HepG2 (cell line): ENCODE results near the gene WDR7. TPM values are rescaled to one million over a fixed set of nuclear protein-coding genes. Genes with fewer than 3 reads are reported as not detected.

Experiments used
- ATAC-seq: fragments of 200-7000 bp; cut with Tn5 transposase; 3 replicates; pipeline ENCODE4 v1.9.1; 2020; ENCODE audit warnings: mild to moderate bottlenecking, moderate library complexity
- BruUV-seq: library from RNA; stranded (reverse); fragments of 400-500 nt; replicated peaks from 2 replicates; lab custom pipeline; 2021; lab: Mats Ljungman, UMichigan
- CTCF ChIA-PET: fragments of 300-600 bp; formaldehyde crosslinking; extraction: SDS; loops from one replicate; lab custom pipeline; 2021; ENCODE audit warnings: low total read pairs, inconsistent platforms, low intra/inter-chr PET ratio; lab: Yijun Ruan, JAX
- POLR2A ChIA-PET: fragments of 350-600 bp; sonication (Branson Sonifier 250); formaldehyde crosslinking; loops from one replicate; lab custom pipeline; 2020; ENCODE audit warnings: antibody characterized with exemption, inconsistent platforms; lab: Yijun Ruan, JAX
- DNase-seq: peaks from one replicate; pipeline ENCODE4 v3.0.0-alpha.2; 2015; ENCODE audit warnings: low spot score
- FAIRE-seq: peaks from 3 replicates; lab custom pipeline; 2011; peaks lifted over from hg19 to GRCh38; lab: Jason Lieb, UNC
- H2AFZ ChIP-seq: one replicate; pipeline ENCODE4 v1.6.1; 2011; ENCODE audit warnings: low read length, inconsistent platforms
- H3K27ac ChIP-seq: fragments of 300-600 bp; 3 replicates; pipeline ENCODE4 v1.8.0; 2011; ENCODE audit warnings: mixed run types, mild to moderate bottlenecking, mixed read lengths, low read length, inconsistent platforms; ENCODE audit not compliant: insufficient read depth; ENCODE audit errors: extremely low read length
- H3K27me3 ChIP-seq, 2 experiments: fragments of 200-600 bp in 1 of 2; 2 replicates in 1 of 2; 3 replicates in 1 of 2; pipeline versions ENCODE4 v1.6.0 to v1.8.0; 2011; ENCODE audit warnings: low read length in 2 of 2, mild to moderate bottlenecking in 2 of 2, moderate library complexity in 2 of 2, inconsistent platforms in 1 of 2; ENCODE audit not compliant: insufficient read depth in 2 of 2, control insufficient read depth in 1 of 2
- H3K36me3 ChIP-seq, 2 experiments: fragments of 200-600 bp in 1 of 2; replicated peaks in 1 of 2; 2 replicates in 1 of 2; 3 replicates in 1 of 2; pipeline versions ENCODE4 v1.5.1 to v1.8.0; 2011; ENCODE audit warnings: low read length in 2 of 2, inconsistent platforms in 1 of 2; ENCODE audit not compliant: insufficient read depth in 2 of 2, control insufficient read depth in 1 of 2
- H3K4me1 ChIP-seq: 2 replicates; pipeline ENCODE4 v1.5.1; 2012; ENCODE audit warnings: low read length, inconsistent platforms; ENCODE audit not compliant: insufficient read depth
- H3K4me2 ChIP-seq: 2 replicates; pipeline ENCODE4 v1.6.0; 2011; ENCODE audit warnings: low read depth, low read length, inconsistent platforms
- H3K4me3 ChIP-seq, 3 experiments: fragments of 200-600 bp in 1 of 3; sonication (generic), shearing (Covaris generic) in 1 of 3; replicated peaks in 1 of 3; 2 replicates each; pipeline ENCODE4 v1.5.1; 2011 to 2016; ENCODE audit warnings: low read length in 3 of 3, inconsistent platforms in 2 of 3, low read depth in 2 of 3, mild to moderate bottlenecking in 2 of 3, control low read depth in 1 of 3, mixed read lengths in 1 of 3; ENCODE audit not compliant: insufficient read depth in 1 of 3
- H3K79me2 ChIP-seq: one replicate; pipeline ENCODE4 v1.6.1; 2011; ENCODE audit warnings: low read length, inconsistent platforms; ENCODE audit not compliant: insufficient read depth
- H3K9ac ChIP-seq: 2 replicates; pipeline ENCODE4 v1.6.0; 2011; ENCODE audit warnings: mild to moderate bottlenecking, low read depth, low read length, inconsistent platforms; ENCODE audit not compliant: insufficient read depth
- H3K9me3 ChIP-seq: 2 replicates; pipeline ENCODE4 v1.5.1; 2012; ENCODE audit warnings: mild to moderate bottlenecking, low read length
- H4K20me1 ChIP-seq: 2 replicates; pipeline ENCODE4 v1.6.0; 2011; ENCODE audit warnings: inconsistent platforms, mild to moderate bottlenecking, low read length, moderate library complexity; ENCODE audit not compliant: insufficient read depth
- AGO2 ChIP-seq: fragments of 200-400 bp; formaldehyde crosslinking; optimal IDR thresholded peaks from 2 replicates; pipeline ENCODE3; 2017; ENCODE audit warnings: mild to moderate bottlenecking, low read depth, low read length, moderate library complexity
- FOXP1 ChIP-seq, 2 experiments: fragments of 450-650 bp in 1 of 2; IDR thresholded peaks; 2 replicates each; pipeline ENCODE4 v1.6.1; 2017 to 2018; ENCODE audit warnings: antibody characterized with exemption in 1 of 2
- RBAK ChIP-seq: sonication (generic); formaldehyde crosslinking; IDR thresholded peaks from 2 replicates; pipeline ENCODE4 v1.5.1; 2020; ENCODE audit warnings: mild to moderate bottlenecking, missing genetic modification reagents
- TAF15 ChIP-seq: fragments of 200-400 bp; formaldehyde crosslinking; IDR thresholded peaks from one replicate; pipeline ENCODE4 v1.6.1; 2018; ENCODE audit warnings: mild to moderate bottlenecking, low read depth, low read length; ENCODE audit not compliant: poor library complexity, severe bottlenecking
- TARDBP ChIP-seq: sonication (generic); formaldehyde crosslinking; IDR thresholded peaks from 2 replicates; pipeline ENCODE4 v1.8.0; 2022; ENCODE audit warnings: mild to moderate bottlenecking, missing genetic modification reagents
- U2AF1 ChIP-seq: fragments of 200-400 bp; formaldehyde crosslinking; optimal IDR thresholded peaks from 2 replicates; pipeline ENCODE3; 2017; ENCODE audit warnings: mild to moderate bottlenecking, low read depth, low read length
- ZBTB3 ChIP-seq: sonication (generic); formaldehyde crosslinking; IDR thresholded peaks from 2 replicates; pipeline ENCODE4 v1.4.0; 2020; ENCODE audit warnings: low read depth, mild to moderate bottlenecking, moderate library complexity, missing genetic modification reagents, borderline replicate concordance
- ZNF3 ChIP-seq: IDR thresholded peaks from 2 replicates; pipeline ENCODE4 v1.7.0; 2017; ENCODE audit warnings: inconsistent platforms
- ZNF337 ChIP-seq: sonication (generic); formaldehyde crosslinking; IDR thresholded peaks from 2 replicates; pipeline ENCODE4 v1.5.1; 2020; ENCODE audit warnings: missing genetic modification reagents, low read depth, mild to moderate bottlenecking, borderline replicate concordance
- ZNF431 ChIP-seq: sonication (generic); formaldehyde crosslinking; IDR thresholded peaks from 2 replicates; pipeline ENCODE4 v1.9.0; 2022; ENCODE audit warnings: missing genetic modification reagents, low read depth, mild to moderate bottlenecking, borderline replicate concordance
- ZNF564 ChIP-seq: sonication (generic); formaldehyde crosslinking; IDR thresholded peaks from 2 replicates; pipeline ENCODE4 v1.8.1; 2023; ENCODE audit warnings: mild to moderate bottlenecking, missing genetic modification reagents
- ZNF768 ChIP-seq: sonication (generic); formaldehyde crosslinking; IDR thresholded peaks from 2 replicates; pipeline ENCODE4 v1.4.0; 2020; ENCODE audit warnings: missing genetic modification reagents
- ZNF792 ChIP-seq: IDR thresholded peaks from 2 replicates; pipeline ENCODE4 v1.6.1; 2016
- WGBS: methylation state at CpG from one replicate; pipeline ENCODE4 v1.1.6; 2017; ENCODE audit warnings: low lambda C conversion rate; 5-methylcytosine and 5-hydroxymethylcytosine counted together
- in situ Hi-C: cut with HindIII; loops from 2 replicates; pipeline ENCODE4 v1.10.0; 2017; ENCODE audit warnings: low pct_unique_long_range_greater_than_20kb; ENCODE audit not compliant: extremely low pct_ligation_motif_present
- intact Hi-C: fragments of 100-400 bp; cut with micrococcal nuclease; formaldehyde crosslinking; loops from one replicate; pipeline ENCODE4 v1.10.0; 2022; ENCODE audit not compliant: unreplicated experiment
- polyA plus RNA-seq, 8 experiments: library from polyadenylated mRNA; depleted of rRNA in 3 of 8; stranded (reverse) in 7 of 8; unstranded in 1 of 8; fragments of >200 nt; fragmentation: Illumina TruSeq in 4 of 8; extraction: Trizol in 4 of 8; gene quantifications; 2 replicates each; pipeline versions ENCODE4 v1.2.1 to v1.2.3, GENCODE V29; 2011 to 2016; ENCODE audit warnings: low read depth in 4 of 8, missing spikeins in 1 of 8, mixed read lengths in 1 of 8; ENCODE audit not compliant: insufficient read depth in 1 of 8
- total RNA-seq, 5 experiments: library from RNA; depleted of rRNA; stranded (reverse); fragments of >200 nt; fragmentation: Illumina TruSeq; extraction: Trizol; gene quantifications; 2 replicates each; pipeline ENCODE4 v1.2.3, GENCODE V29; 2016; ENCODE audit warnings: low read depth in 1 of 5
- TF ChIP-seq, protein P1 (sequence below): IDR thresholded peaks from 2 replicates; pipeline ENCODE4 v1.6.1; 2016; ENCODE audit warnings: low read depth
- TF ChIP-seq, protein P2 (sequence below): sonication (generic); formaldehyde crosslinking; IDR thresholded peaks from 2 replicates; pipeline ENCODE4 v1.5.0; 2020; ENCODE audit warnings: mild to moderate bottlenecking, low read depth, missing genetic modification reagents, borderline replicate concordance
- TF ChIP-seq, protein P3 (sequence below): sonication (generic); formaldehyde crosslinking; IDR thresholded peaks from 2 replicates; pipeline ENCODE4 v1.5.0; 2020; ENCODE audit warnings: missing genetic modification reagents, mild to moderate bottlenecking, borderline replicate concordance

The WDR7 gene
- total and polyA plus RNA-seq, 2 of the 13 experiments (the other 11 are each of a cell fraction or from before 2014, with no cell fraction given), result 2.0 to 7.8 TPM

DNA sequence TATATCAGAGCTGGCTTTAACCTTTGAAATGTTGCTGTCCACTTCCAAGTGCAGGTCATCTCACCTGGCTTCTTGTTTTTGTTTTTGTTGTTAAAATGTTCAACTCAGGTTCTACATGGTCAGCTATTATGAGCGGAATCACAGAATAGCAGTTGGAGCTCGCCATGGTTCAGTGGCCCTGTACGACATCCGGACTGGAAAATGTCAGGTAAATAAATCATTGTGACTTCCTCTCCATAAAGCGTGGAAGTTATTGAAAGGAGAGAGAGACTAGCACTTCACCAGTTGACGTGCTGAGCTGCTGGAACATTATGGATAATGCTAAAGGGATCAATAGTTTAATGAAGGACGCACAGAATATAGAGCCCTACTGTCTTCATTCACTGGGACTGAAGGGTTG is 311.2 kb downstream of the WDR7 start (continued):
- TF ChIP-seq ZBTB3 (CRISPR knock-in tag), result no peak
- TF ChIP-seq TARDBP (CRISPR knock-in tag), result no peak
- TF ChIP-seq ZNF431 (CRISPR knock-in tag), result no peak

DNA sequence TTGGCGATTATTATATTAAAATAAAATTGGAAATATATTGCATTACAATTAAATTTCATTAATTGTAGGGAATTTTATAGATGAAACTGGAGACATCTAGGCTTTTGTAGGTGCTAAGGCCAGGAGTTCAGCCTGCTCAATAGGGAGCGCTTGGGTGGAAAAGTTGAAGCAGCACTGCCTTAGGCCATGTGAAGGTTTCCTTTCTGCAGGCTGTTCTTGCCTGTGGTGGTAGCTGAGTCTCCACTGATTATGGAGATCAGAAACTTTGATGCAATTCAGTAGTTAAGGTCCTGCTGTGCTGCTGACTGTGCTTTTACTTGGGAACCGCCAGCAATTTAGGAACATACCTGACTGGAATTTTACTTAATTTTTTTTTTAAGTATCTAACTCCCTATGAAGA is 315.9 kb downstream of the WDR7 start:
- no peaks in the 10 kb centered on the region for H3K9me3 ChIP-seq
- H3K9ac ChIP-seq, result no peak overlapping the region
- H3K36me3 ChIP-seq, result no peaks in the 10 kb centered on the region
- in situ Hi-C loops, result no loop called here
- TF ChIP-seq, protein P1, sequence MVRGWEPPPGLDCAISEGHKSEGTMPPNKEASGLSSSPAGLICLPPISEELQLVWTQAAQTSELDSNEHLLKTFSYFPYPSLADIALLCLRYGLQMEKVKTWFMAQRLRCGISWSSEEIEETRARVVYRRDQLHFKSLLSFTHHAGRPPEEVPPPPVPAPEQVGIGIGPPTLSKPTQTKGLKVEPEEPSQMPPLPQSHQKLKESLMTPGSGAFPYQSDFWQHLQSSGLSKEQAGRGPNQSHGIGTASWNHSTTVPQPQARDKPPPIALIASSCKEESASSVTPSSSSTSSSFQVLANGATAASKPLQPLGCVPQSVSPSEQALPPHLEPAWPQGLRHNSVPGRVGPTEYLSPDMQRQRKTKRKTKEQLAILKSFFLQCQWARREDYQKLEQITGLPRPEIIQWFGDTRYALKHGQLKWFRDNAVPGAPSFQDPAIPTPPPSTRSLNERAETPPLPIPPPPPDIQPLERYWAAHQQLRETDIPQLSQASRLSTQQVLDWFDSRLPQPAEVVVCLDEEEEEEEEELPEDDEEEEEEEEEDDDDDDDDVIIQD, result no peak
- TF ChIP-seq ZNF3 (CRISPR knock-in tag), result no peak
- DNase-seq, result no peak
- no peak for FAIRE-seq
- no peaks in the 10 kb centered on the region for H3K79me2 ChIP-seq
- intact Hi-C loops, result no loop called here
- no peak overlapping the region for H3K4me2 ChIP-seq
- ChIA-PET CTCF (no interaction called here), POLR2A (no interaction called here)
- no peak overlapping the region for H3K4me3 ChIP-seq
- H3K27me3 ChIP-seq, result no peaks in the 10 kb centered on the region
- H2AFZ ChIP-seq, result no peak overlapping the region
- no peaks in the 10 kb centered on the region for H4K20me1 ChIP-seq
- no peak overlapping the region for H3K27ac ChIP-seq
- 93% methylated on average over 3 of the region's 3 CpGs for WGBS
- no peak for ATAC-seq
- no peaks in the 10 kb centered on the region for H3K4me1 ChIP-seq
- no TSS peak for BruUV-seq

DNA sequence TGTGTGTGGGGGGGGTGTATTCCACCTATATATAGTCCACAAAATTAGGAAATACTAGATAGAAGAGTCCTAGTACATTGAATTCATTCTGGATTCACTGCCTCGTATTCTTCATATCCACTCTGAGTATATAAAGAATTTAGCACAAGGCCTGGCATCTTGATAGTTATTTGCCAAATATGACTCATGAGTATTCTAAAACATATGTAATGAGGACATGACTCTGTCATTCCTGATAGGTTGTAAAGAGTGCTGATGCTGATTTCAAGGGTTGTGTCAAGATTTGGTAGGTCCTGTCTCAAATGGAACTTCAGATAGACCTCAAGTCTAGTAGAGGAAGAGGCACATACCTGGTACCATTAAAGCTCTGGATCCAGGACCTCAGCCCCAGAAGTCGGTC is 322.3 kb downstream of the WDR7 start:
- H3K4me2 ChIP-seq, result no peak overlapping the region
- H3K4me1 ChIP-seq, result no peaks in the 10 kb centered on the region
- DNase-seq, result no peak
- no peak overlapping the region for H3K4me3 ChIP-seq
- H2AFZ ChIP-seq, result no peak overlapping the region
- FAIRE-seq, result no peak
- H3K79me2 ChIP-seq, result no peaks in the 10 kb centered on the region
- in situ Hi-C loops, result no loop called here
- ChIA-PET CTCF (no interaction called here), POLR2A (no interaction called here)
- no peaks in the 10 kb centered on the region for H3K27me3 ChIP-seq
- no peaks in the 10 kb centered on the region for H3K9me3 ChIP-seq
- intact Hi-C loops, result no loop called here
- 100% methylated on average over 2 of the region's 2 CpGs for WGBS
- no peaks in the 10 kb centered on the region for H4K20me1 ChIP-seq
- H3K27ac ChIP-seq, result no peak overlapping the region
- ATAC-seq, result no peak
- H3K36me3 ChIP-seq, result no peaks in the 10 kb centered on the region
- BruUV-seq, result no TSS peak
- H3K9ac ChIP-seq, result no peak overlapping the region
- TF ChIP-seq ZNF792 (CRISPR knock-in tag) (no peak), TAF15 (no peak), RBAK (no peak), ZNF564 (CRISPR knock-in tag) (no peak), ZNF337 (CRISPR knock-in tag) (no peak), AGO2 (no peak), FOXP1 (IDR thresholded peaks at IDR 0.05) (no peak), FOXP1 (CRISPR knock-in tag; IDR thresholded peaks at IDR 0.05) (no peak), ZNF768 (CRISPR knock-in tag) (no peak), U2AF1 (no peak)
- TF ChIP-seq, protein P2, sequence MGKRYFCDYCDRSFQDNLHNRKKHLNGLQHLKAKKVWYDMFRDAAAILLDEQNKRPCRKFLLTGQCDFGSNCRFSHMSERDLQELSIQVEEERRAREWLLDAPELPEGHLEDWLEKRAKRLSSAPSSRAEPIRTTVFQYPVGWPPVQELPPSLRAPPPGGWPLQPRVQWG (CRISPR knock-in tag), result no peak
- TF ChIP-seq, protein P3, sequence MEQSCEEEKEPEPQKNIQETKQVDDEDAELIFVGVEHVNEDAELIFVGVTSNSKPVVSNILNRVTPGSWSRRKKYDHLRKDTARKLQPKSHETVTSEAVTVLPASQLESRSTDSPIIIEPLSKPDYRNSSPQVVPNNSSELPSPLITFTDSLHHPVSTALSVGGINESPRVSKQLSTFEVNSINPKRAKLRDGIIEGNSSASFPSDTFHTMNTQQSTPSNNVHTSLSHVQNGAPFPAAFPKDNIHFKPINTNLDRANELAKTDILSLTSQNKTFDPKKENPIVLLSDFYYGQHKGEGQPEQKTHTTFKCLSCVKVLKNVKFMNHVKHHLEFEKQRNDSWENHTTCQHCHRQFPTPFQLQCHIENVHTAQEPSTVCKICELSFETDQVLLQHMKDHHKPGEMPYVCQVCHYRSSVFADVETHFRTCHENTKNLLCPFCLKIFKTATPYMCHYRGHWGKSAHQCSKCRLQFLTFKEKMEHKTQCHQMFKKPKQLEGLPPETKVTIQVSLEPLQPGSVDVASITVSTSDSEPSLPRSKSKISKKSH, result no peak
